GM19238 (cell line): ENCODE measurements around the gene CRIM1.

Source experiments
- DNase-seq: peaks from one replicate; pipeline ENCODE4 v3.0.0; 2011; ENCODE audit warnings: low spot score; ENCODE audit not compliant: insufficient read length

CRIM1 gene

GRCh38 chr2:36480636-36481035, 125.1 kb downstream of the CRIM1 start:
- DNase-seq: no peak

GRCh38 chr2:36481709-36482108, 126.1 kb downstream of the CRIM1 start:
- DNase-seq: no peak

- no peak for DNase-seq
Observed at GRCh38 chr2:36482576-36483214, 127.1 kb downstream of the CRIM1 start.

GRCh38 chr2:36483290-36483689, 127.7 kb downstream of the CRIM1 start:
- DNase-seq: no peak

GRCh38 chr2:36484454-36484853, 128.9 kb downstream of the CRIM1 start:
- no peak for DNase-seq

- DNase-seq: no peak
Observed at GRCh38 chr2:36485521-36485920, 129.9 kb downstream of the CRIM1 start.

GRCh38 chr2:36486521-36487044, 131.0 kb downstream of the CRIM1 start:
- no peak for DNase-seq

GRCh38 chr2:36487947-36488346, 132.4 kb downstream of the CRIM1 start:
- DNase-seq: no peak

- DNase-seq: no peak
Observed at GRCh38 chr2:36489281-36489680, 133.7 kb downstream of the CRIM1 start.

GRCh38 chr2:36490749-36491148, 135.2 kb downstream of the CRIM1 start:
- DNase-seq: no peak

GRCh38 chr2:36492216-36492945, 136.8 kb downstream of the CRIM1 start:
- DNase-seq: no peak

GRCh38 chr2:36493306-36493705, 137.7 kb downstream of the CRIM1 start:
- no peak for DNase-seq

GRCh38 chr2:36497570-36498163, 142.1 kb downstream of the CRIM1 start:
- DNase-seq: no peak

- no peak for DNase-seq
Observed at GRCh38 chr2:36499128-36499820, 143.7 kb downstream of the CRIM1 start.

- no peak for DNase-seq
Observed at GRCh38 chr2:36500072-36500471, 144.5 kb downstream of the CRIM1 start.

- DNase-seq: no peak
Observed at GRCh38 chr2:36502081-36502480, 146.5 kb downstream of the CRIM1 start.

GRCh38 chr2:36507408-36507812, 151.8 kb downstream of the CRIM1 start:
- DNase-seq: peak; percentile 23

GRCh38 chr2:36509075-36509474, 153.5 kb downstream of the CRIM1 start:
- DNase-seq: no peak

GRCh38 chr2:36511858-36512603, 156.5 kb downstream of the CRIM1 start:
- DNase-seq: no peak

GRCh38 chr2:36512705-36513104, 157.1 kb downstream of the CRIM1 start:
- no peak for DNase-seq

GRCh38 chr2:36513661-36514060, 158.1 kb downstream of the CRIM1 start:
- no peak for DNase-seq
